Measurements from ENCODE around the gene HID1.
"Not testable (repeated sequence)": the region's sequence is repeated elsewhere in the genome, so short reads cannot be mapped to it uniquely, and the experiment has no call there.

The HID1 gene, protein sequence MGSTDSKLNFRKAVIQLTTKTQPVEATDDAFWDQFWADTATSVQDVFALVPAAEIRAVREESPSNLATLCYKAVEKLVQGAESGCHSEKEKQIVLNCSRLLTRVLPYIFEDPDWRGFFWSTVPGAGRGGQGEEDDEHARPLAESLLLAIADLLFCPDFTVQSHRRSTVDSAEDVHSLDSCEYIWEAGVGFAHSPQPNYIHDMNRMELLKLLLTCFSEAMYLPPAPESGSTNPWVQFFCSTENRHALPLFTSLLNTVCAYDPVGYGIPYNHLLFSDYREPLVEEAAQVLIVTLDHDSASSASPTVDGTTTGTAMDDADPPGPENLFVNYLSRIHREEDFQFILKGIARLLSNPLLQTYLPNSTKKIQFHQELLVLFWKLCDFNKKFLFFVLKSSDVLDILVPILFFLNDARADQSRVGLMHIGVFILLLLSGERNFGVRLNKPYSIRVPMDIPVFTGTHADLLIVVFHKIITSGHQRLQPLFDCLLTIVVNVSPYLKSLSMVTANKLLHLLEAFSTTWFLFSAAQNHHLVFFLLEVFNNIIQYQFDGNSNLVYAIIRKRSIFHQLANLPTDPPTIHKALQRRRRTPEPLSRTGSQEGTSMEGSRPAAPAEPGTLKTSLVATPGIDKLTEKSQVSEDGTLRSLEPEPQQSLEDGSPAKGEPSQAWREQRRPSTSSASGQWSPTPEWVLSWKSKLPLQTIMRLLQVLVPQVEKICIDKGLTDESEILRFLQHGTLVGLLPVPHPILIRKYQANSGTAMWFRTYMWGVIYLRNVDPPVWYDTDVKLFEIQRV

GRCh38 chr17:74972107-74972972 is at the start of gene HID1:
HID1 (minus strand) TSS chr17:74972759; CDS start chr17:74972656, 103 bp downstream.
- DNase-seq, result peak; percentile 45

DNA sequence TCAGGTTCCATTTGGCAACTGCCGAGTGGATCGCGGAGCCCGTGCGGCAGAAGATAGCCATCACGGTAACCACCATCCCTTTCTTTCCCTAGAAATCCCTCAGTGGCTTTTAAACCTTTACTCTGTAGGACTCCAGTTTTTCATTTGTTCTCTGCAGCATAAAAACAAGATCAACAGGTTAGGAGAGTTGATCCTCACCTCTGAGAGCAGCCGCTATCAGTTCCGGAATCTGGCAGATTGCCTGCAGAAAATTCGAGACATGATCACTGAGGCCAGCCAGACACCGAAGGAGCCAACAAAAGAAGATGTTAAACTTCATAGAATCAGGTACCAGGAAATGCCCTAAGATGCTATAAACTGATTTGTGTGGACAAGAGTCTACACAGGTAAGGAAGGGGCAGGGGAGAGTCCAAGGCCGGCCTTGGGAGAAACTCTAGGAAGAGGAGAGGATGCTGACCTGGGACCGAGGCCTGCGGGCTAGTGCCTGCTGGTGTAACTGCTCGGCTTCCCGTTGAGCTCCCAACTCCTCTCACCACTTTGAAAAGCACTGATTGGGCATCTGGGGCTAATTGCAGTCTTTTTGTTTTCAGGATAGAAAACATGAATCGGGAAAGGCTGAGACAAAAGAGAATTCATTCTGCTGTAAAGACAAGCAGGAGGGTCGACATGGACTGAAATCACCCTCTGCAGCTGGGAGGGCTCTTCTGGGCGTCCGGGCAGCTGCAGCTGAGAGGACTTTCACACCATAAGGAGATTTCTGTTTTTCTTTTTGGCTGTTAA is 48.0 kb upstream of the HID1 start:
- DNase-seq, result no peak

DNA sequence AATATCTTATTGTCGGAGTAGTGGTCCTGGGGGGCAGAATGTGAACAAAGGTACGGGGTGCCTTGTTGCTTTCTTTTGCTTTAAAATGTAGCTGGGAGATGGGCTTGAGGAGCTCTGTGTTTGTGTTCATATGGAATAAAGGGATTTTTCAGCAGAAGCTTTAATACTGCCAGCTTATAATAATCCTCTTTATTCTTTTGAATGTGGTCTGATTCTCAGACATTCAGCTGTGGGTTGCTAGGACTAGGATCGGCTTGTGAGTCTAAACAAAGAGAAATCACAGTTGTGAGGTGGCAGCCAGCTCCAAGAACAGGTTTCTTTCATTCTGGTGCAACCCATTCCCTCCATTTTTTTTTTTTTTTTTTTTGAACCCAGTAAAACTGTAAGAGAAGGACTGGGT is 47.2 kb upstream of the HID1 start:
- no peak for DNase-seq

DNA sequence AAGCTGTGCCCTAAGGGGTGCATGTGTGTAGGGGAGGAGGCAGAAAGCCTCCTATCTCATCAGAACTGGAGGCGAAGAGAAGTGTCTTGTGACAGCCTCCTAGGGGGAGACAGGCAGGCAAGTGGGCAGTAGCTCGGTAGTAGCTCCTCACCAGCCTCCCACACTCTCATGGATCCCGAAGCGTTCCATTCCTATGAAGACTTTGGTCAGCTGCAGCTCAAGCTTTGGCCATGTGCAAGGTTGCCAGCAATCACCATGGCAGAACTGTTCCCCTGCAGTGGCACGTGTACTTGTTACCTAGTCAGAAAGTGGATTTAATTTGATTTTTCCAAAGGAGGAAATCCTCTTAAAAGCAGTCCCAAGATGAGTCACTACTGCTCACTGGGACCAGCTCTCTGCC is 46.6 kb upstream of the HID1 start:
- no peak for DNase-seq

- no peak for DNase-seq
Measured at GRCh38 chr17:75013092-75013559, 40.6 kb upstream of the HID1 start.

GRCh38 chr17:75012346-75013091 is 40.0 kb upstream of the HID1 start, which contains the start of gene MRPL58:
MRPL58 (plus strand) TSS chr17:75012670; CDS start chr17:75012687, 17 bp downstream.
- DNase-seq, result peak; percentile 87

DNA sequence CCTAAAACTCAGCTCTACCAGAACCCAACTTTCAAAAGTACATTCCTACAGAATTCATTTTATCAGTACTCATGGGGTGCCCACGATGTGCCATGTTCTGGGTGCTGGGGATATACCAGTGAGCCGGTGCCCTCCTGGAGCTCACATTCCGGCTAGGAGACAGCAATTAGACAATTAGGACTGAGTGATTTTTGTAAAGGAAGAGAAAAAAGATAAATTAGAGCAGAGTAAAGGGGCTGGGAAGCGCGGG is 39.5 kb upstream of the HID1 start:
- DNase-seq, result no peak

- DNase-seq, result peak; percentile 69
Measured at GRCh38 chr17:75011401-75012095, 39.0 kb upstream of the HID1 start.

DNA sequence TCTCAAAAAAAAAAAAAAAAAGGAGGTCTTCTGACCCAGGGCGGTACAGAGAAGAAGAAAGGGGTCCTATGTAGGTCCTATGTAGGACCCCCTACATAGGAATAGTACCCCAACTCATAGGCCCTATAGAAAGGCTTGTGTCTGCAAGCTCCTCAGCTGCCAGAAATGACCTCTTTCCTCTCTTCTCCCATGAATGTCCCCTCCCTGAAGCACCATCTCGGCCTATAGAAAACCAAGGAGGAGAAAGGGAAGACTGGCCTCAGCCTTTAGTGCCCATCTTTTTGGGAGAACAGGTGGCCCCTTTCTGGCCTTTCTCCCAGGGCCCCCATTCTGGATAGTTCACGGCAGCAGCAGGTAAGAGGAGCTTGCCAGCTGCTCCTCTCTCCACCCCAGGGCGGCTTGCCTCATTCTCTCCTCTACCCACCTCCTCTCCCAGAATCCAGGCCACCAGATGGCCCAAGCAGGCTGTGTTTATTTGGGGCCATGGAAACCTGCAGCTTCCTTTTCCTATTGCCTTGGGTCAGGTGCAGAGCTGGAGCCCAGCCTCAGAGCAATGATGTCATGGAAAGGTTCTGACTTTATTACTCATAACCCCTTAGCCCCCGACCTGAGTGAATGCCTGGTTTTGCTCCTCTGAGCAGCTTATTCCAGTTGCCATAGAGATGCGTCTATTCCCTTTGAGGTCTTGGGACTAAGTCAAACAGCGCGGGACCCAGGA is 38.3 kb upstream of the HID1 start:
- no peak for DNase-seq

- DNase-seq, result no peak
Measured at GRCh38 chr17:75009139-75009724, 36.7 kb upstream of the HID1 start.

DNA sequence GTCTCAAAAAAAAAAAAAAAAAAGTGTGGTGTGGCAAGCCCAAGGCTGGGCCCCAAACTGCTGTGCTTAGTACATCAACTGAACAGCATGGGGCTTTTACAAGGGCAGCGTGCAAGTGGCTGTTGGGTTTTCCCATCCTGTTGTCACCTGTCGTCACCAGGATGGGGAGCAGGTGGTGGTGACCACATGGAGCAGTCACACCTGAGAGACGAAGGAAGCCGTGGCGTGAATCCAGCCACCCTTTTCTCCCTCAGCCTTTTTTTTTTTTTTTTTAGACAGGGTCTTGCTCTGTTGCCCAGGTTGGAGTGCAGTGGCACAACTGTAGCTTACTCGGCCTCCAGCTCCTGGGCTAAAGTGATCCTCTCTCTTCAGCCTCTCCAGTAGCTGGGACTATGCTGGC is 35.8 kb upstream of the HID1 start:
- DNase-seq, result no peak

GRCh38 chr17:75006653-75007052 is 34.1 kb upstream of the HID1 start:
- no peak for DNase-seq

DNA sequence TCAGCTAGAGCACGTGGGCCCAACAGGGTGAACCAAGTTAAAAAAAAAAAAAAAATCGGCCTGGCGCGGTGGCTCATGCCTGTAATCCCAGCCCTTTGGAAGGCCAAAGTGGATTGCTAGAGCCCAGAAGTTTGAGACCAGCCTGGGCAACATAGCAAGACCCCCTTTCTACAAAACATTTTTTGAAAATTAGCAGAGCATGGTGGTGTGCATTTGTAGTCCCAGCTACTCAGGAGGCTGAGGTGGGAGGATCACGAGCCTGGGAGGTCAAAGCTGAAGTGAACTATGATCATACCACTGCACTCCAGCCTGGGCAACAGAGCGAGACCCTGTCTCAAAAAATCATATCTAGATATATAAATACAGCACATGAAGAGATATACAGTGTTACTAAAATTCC is 33.5 kb upstream of the HID1 start:
- DNase-seq, result not testable (repeated sequence)

DNA sequence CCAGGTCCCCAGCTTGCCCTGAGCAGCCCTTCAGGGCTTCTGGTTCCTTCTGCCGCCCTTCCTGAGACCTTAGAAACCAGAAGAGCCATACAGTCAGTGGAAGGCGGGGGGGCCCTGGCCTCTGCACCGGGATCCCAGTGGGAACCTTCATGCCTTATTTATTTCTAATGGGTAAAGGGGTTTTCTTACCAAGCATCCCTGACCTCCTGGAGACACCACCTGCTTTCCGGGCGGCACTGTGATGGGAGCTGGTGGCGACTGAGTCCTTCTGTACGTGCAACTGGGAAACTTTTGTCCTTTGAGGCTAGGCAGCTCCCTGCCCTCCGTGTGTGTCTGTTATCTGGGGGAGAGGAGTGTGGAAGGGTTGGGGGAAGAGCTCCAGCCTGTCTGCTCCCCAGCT is 32.7 kb upstream of the HID1 start:
- no peak for DNase-seq

DNA sequence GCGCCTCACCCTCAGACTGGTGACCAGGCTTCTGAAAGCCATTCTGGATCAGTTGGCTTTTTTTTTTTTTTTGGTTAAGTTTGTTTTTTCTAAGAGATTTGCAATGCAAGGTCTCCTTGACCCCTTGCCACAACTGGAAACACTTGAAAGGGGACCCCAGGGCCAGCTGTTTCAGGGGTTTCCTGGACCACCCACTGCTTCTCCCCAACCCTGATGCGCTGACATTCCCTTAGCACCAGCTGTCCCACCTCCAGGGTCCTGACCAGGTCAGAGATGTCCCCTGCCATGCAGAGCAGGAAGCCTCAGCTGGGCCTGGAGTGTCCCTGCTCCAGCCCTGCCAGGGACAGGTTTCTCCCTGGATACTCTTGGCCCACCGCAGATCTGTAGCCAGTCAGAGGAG is 31.8 kb upstream of the HID1 start:
- DNase-seq, result no peak

- DNase-seq, result no peak
Measured at GRCh38 chr17:75003957-75004355, 31.4 kb upstream of the HID1 start.

- DNase-seq, result no peak
Measured at GRCh38 chr17:75003070-75003956, 30.8 kb upstream of the HID1 start.

- DNase-seq, result no peak
Measured at GRCh38 chr17:75001915-75002843, 29.6 kb upstream of the HID1 start.

Data from NCI-H2227 treated with DMSO at 0.1 percent for 48 hours (cell line).